Endothelial cell of umbilical vein (primary cell): Measurements from ENCODE around the gene SBF1. TPM values are rescaled to one million over a fixed set of nuclear protein-coding genes. Genes with fewer than 3 reads are reported as not detected.

Experiments used
- BruUV-seq: library from RNA; stranded (reverse); fragments of 400-500 nt; replicated peaks from 2 replicates; lab custom pipeline; 2021; lab: Mats Ljungman, UMichigan
- CTCF ChIA-PET: fragments of 300-600, 350-600 bp; sonication (Branson Sonifier 250); formaldehyde crosslinking; loops from one replicate; lab custom pipeline; 2021; ENCODE audit warnings: antibody characterized with exemption, inconsistent platforms; lab: Charles Lee
- POLR2A ChIA-PET: fragments of 300-600, 350-600 bp; sonication (Branson Sonifier 250); formaldehyde crosslinking; loops from one replicate; lab custom pipeline; 2021; ENCODE audit warnings: antibody characterized with exemption, inconsistent platforms; lab: Charles Lee
- DNase-seq: peaks from one replicate; pipeline ENCODE4 v3.0.0-alpha.2; 2011; ENCODE audit warnings: low read depth, low spot score
- FAIRE-seq: peaks from 2 replicates; lab custom pipeline; 2011; peaks lifted over from hg19 to GRCh38; lab: Jason Lieb, UNC
- H2AFZ ChIP-seq: 2 replicates; pipeline ENCODE4 v1.6.0; 2012; ENCODE audit warnings: low read depth, low read length, control low read depth, inconsistent platforms
- H3K27ac ChIP-seq: 2 replicates; pipeline ENCODE4 v1.5.1; 2011; ENCODE audit warnings: low read depth, mild to moderate bottlenecking, control low read depth, low read length, moderate library complexity; ENCODE audit not compliant: insufficient read depth
- H3K27me3 ChIP-seq, 2 experiments: 2 replicates each; pipeline versions ENCODE4 v1.6.0 to v1.6.1; 2011; ENCODE audit warnings: low read length in 2 of 2, mixed read lengths in 1 of 2; ENCODE audit not compliant: control insufficient read depth in 2 of 2, insufficient read depth in 2 of 2
- H3K36me3 ChIP-seq, 2 experiments: 2 replicates in 1 of 2; 3 replicates in 1 of 2; pipeline ENCODE4 v1.5.1; 2011; ENCODE audit warnings: low read length in 2 of 2, mild to moderate bottlenecking in 1 of 2, moderate library complexity in 1 of 2; ENCODE audit not compliant: control insufficient read depth in 2 of 2, insufficient read depth in 2 of 2; ENCODE audit errors: extremely low read depth in 1 of 2
- H3K4me1 ChIP-seq: 3 replicates; pipeline ENCODE4 v1.5.1; 2011; ENCODE audit warnings: mild to moderate bottlenecking, low read length; ENCODE audit not compliant: control insufficient read depth, insufficient read depth; ENCODE audit errors: extremely low read depth
- H3K4me2 ChIP-seq: 2 replicates; pipeline ENCODE4 v1.6.1; 2011; ENCODE audit warnings: low read length, control low read depth, mixed read lengths; ENCODE audit not compliant: insufficient read depth
- H3K4me3 ChIP-seq, 3 experiments: fragments of 200-600 bp in 1 of 3; sonication (generic), shearing (Covaris generic) in 1 of 3; replicated peaks in 1 of 3; 2 replicates each; pipeline ENCODE4 v1.5.1; 2011 to 2016; ENCODE audit warnings: control low read depth in 3 of 3, low read length in 3 of 3, mild to moderate bottlenecking in 2 of 3, inconsistent platforms in 1 of 3, low read depth in 1 of 3, moderate library complexity in 1 of 3; ENCODE audit not compliant: insufficient read depth in 1 of 3
- H3K79me2 ChIP-seq: 2 replicates; pipeline ENCODE4 v1.6.0; 2012; ENCODE audit warnings: low read length, inconsistent platforms; ENCODE audit not compliant: control insufficient read depth, insufficient read depth
- H3K9ac ChIP-seq: replicated peaks from 2 replicates; pipeline ENCODE3; 2011; ENCODE audit warnings: low read length, control low read depth; ENCODE audit not compliant: insufficient read depth; ENCODE audit errors: extremely low read depth
- H3K9me1 ChIP-seq: replicated peaks from 3 replicates; pipeline ENCODE4 v1.6.0; 2011; ENCODE audit warnings: mild to moderate bottlenecking, low read length; ENCODE audit not compliant: control insufficient read depth, insufficient read depth; ENCODE audit errors: extremely low read depth
- H3K9me3 ChIP-seq: replicated peaks from 2 replicates; pipeline ENCODE4 v1.5.1; 2012; ENCODE audit warnings: low read length, inconsistent platforms; ENCODE audit not compliant: control insufficient read depth, insufficient read depth
- H4K20me1 ChIP-seq: replicated peaks from 2 replicates; pipeline ENCODE3; 2011; ENCODE audit warnings: mild to moderate bottlenecking, low read length; ENCODE audit not compliant: control insufficient read depth, insufficient read depth; ENCODE audit errors: extremely low read depth
- CTCF ChIP-seq, 2 donors: IDR thresholded peaks; 1 replicate in 1 of 2; 2 replicates in 1 of 2; pipeline ENCODE4 v1.5.1; 2011; ENCODE audit warnings: low read length in 2 of 2, mild to moderate bottlenecking in 2 of 2, moderate library complexity in 2 of 2, control low read depth in 1 of 2, inconsistent platforms in 1 of 2, low read depth in 1 of 2; ENCODE audit not compliant: insufficient read depth in 1 of 2; ENCODE audit errors: extremely low read depth in 1 of 2
- EZH2 ChIP-seq: IDR thresholded peaks from 2 replicates; pipeline ENCODE4 v1.6.1; 2012; ENCODE audit warnings: borderline replicate concordance, low read depth, mild to moderate bottlenecking, moderate library complexity, low read length, inconsistent platforms; ENCODE audit not compliant: severe bottlenecking
- FOS ChIP-seq: IDR thresholded peaks from 2 replicates; pipeline ENCODE4 v1.6.1; 2011; ENCODE audit warnings: mild to moderate bottlenecking, low read length, moderate library complexity, borderline replicate concordance; ENCODE audit not compliant: insufficient read depth
- GATA2 ChIP-seq: IDR thresholded peaks from 2 replicates; pipeline ENCODE4 v1.7.0; 2011; ENCODE audit warnings: low read depth, mild to moderate bottlenecking, moderate library complexity, mixed read lengths, low read length; ENCODE audit not compliant: insufficient read length, insufficient read depth
- MYC ChIP-seq: IDR thresholded peaks from one replicate; pipeline ENCODE4 v1.6.1; 2011; ENCODE audit warnings: mild to moderate bottlenecking, low read depth, low read length
- dilution Hi-C: fragments of 300-500 bp; cut with MboI; formaldehyde crosslinking; loops from one replicate; pipeline ENCODE4 v1.15.0; 2019; ENCODE audit warnings: low sequenced_read_pairs; ENCODE audit not compliant: extremely low pct_ligation_motif_present
- intact Hi-C: fragments of 100-400 bp; cut with micrococcal nuclease; formaldehyde crosslinking; loops from one replicate; pipeline ENCODE4 v1.10.0; 2022
- polyA plus RNA-seq, 4 experiments: library from polyadenylated mRNA; depleted of rRNA in 3 of 4; stranded (reverse) in 3 of 4; unstranded in 1 of 4; fragments of >200 nt; gene quantifications; 2 replicates each; pipeline versions ENCODE4 v1.2.1 to v1.2.3, GENCODE V29; 2011 to 2012; ENCODE audit warnings: missing spikeins in 1 of 4
- total RNA-seq: library from RNA; stranded (reverse); gene quantifications from 2 replicates; pipeline ENCODE4 v1.2.3, GENCODE V29; 2021

SBF1 gene
- total and polyA plus RNA-seq, 2 donors (not counting 3 experiments of a cell fraction or from before 2014, with no cell fraction given) = 36.3 to 68.6 TPM

- intact Hi-C loops (no loop called here), dilution Hi-C loops (no loop called here)
- H4K20me1 ChIP-seq = no peaks in the 10 kb centered on the region
- TF ChIP-seq CTCF (IDR thresholded peaks at IDR 0.05; ENCODE audit: extremely low read depth in 1 of 2, insufficient read depth in 1 of 2, low read depth in 1 of 2, low read length in 2 of 2) (peak; percentile 7 to 15), GATA2 (no peak)
- BruUV-seq = no TSS peak
- DNase-seq (no peak), FAIRE-seq (no peak)
- no peak overlapping the region for H2AFZ ChIP-seq
- H3K4me2 ChIP-seq = no peak overlapping the region
- no peak overlapping the region for H3K9ac ChIP-seq
- H3K79me2 ChIP-seq = no peaks in the 10 kb centered on the region
- H3K27ac ChIP-seq = no peak overlapping the region
- ChIA-PET CTCF (no interaction called here), POLR2A (no interaction called here)
- H3K9me3 ChIP-seq = no peaks in the 10 kb centered on the region
- peaks cover 0 to 47% of the 10 kb centered on the region in 2 experiments for H3K36me3 ChIP-seq
- H3K4me3 ChIP-seq = no peak overlapping the region
- H3K4me1 ChIP-seq = no peaks in the 10 kb centered on the region
- no peaks in the 10 kb centered on the region for H3K9me1 ChIP-seq
- H3K27me3 ChIP-seq = no peaks in the 10 kb centered on the region
These were observed 18.2 kb downstream of the SBF1 start for GRCh38 chr22:50456466-50457234.

- H3K36me3 ChIP-seq = peaks cover 0 to 43% of the 10 kb centered on the region in 2 experiments
These were observed 18.8 kb downstream of the SBF1 start for GRCh38 chr22:50456026-50456425.

More at GRCh38 chr22:50456026-50456425, 18.8 kb downstream of the SBF1 start:
- CTCF ChIA-PET = no interaction called here
- H3K9me1 ChIP-seq = no peaks in the 10 kb centered on the region
- no peak overlapping the region for H3K4me3 ChIP-seq
- H3K4me2 ChIP-seq = no peak overlapping the region
- H3K79me2 ChIP-seq = no peaks in the 10 kb centered on the region
- no peak for TF ChIP-seq MYC
- TF ChIP-seq FOS = no peak
- TF ChIP-seq EZH2 = no peak
- no peak for TF ChIP-seq CTCF (IDR thresholded peaks at IDR 0.05; ENCODE audit: extremely low read depth in 1 of 2, insufficient read depth in 1 of 2, low read depth in 1 of 2, low read length in 2 of 2)
- DNase-seq (no peak), FAIRE-seq (no peak)
- intact Hi-C loops (no loop called here), dilution Hi-C loops (no loop called here)
- H3K27ac ChIP-seq = no peak overlapping the region
- no TSS peak for BruUV-seq
- no peaks in the 10 kb centered on the region for H4K20me1 ChIP-seq
- no peaks in the 10 kb centered on the region for H3K9me3 ChIP-seq
- H3K4me1 ChIP-seq = no peaks in the 10 kb centered on the region
- POLR2A ChIA-PET = no interaction called here
- no peaks in the 10 kb centered on the region for H3K27me3 ChIP-seq
- no peak overlapping the region for H2AFZ ChIP-seq
- H3K9ac ChIP-seq = no peak overlapping the region
